Uterus (tissue), 4 donors: ENCODE measurements around the gene OPRM1. TPM values are rescaled to one million over a fixed set of nuclear protein-coding genes. Genes with fewer than 3 reads are reported as not detected.

Experiments used
- DNase-seq, 2 donors: peaks; one replicate each; pipeline ENCODE4 v3.0.0-alpha.2; 2019 to 2020
- H3K27ac ChIP-seq, 2 donors: fragments of 200-600 bp; sonication (generic); 1 replicate in 1 of 2; 2 replicates in 1 of 2; pipeline ENCODE4 v1.5.1; 2016 to 2018
- H3K27me3 ChIP-seq, 2 donors: fragments of 200-600 bp; sonication (generic); one replicate each; pipeline ENCODE4 v1.5.1; 2018 to 2019; ENCODE audit warnings: control low read depth in 1 of 2
- H3K36me3 ChIP-seq, 2 donors: fragments of 200-600 bp; sonication (generic); one replicate each; pipeline ENCODE4 v1.5.1; 2019; ENCODE audit warnings: control low read depth in 1 of 2
- H3K4me1 ChIP-seq, 2 donors: fragments of 200-600 bp; sonication (generic); one replicate each; pipeline ENCODE4 v1.5.1; 2018 to 2019; ENCODE audit warnings: control low read depth in 1 of 2
- H3K4me3 ChIP-seq, 2 donors: fragments of 200-600 bp; sonication (generic); 1 replicate in 1 of 2; 2 replicates in 1 of 2; pipeline ENCODE4 v1.5.1; 2018 to 2019; ENCODE audit warnings: mild to moderate bottlenecking in 1 of 2
- H3K9me3 ChIP-seq, 2 donors: fragments of 200-600 bp; sonication (generic); one replicate each; pipeline ENCODE4 v1.5.1; 2019; ENCODE audit warnings: control low read depth in 1 of 2
- POLR2A ChIP-seq, 2 donors: fragments of 450-650 bp; IDR thresholded peaks; one replicate each; pipeline ENCODE4 v1.6.1; 2016; ENCODE audit warnings: antibody characterized with exemption in 2 of 2, mild to moderate bottlenecking in 1 of 2, moderate library complexity in 1 of 2
- intact Hi-C: fragments of 100-400 bp; cut with DNase I; formaldehyde crosslinking; loops from one replicate; pipeline ENCODE4 v1.15.1; 2023; ENCODE audit warnings: low total_unique reads
- total RNA-seq, 4 donors: library from RNA; depleted of rRNA in 3 of 4; stranded (reverse); fragments of >200 nt in 3 of 4; gene quantifications; one replicate each; pipeline versions ENCODE4 v1.1.0 to v1.2.4, GENCODE V29; 2014 to 2023
- TF ChIP-seq, protein P1 (sequence below), 4 experiments: fragments of 200-600 bp in 2 of 4; fragments of 450-650 bp in 2 of 4; sonication (generic) in 2 of 4; IDR thresholded peaks; one replicate each; pipeline ENCODE4 v1.5.1; 2016 to 2019; ENCODE audit warnings: antibody characterized with exemption in 4 of 4, mild to moderate bottlenecking in 2 of 4, moderate library complexity in 1 of 4
- donor health status: DM: yes; HTN: yes; CAD: no.

The OPRM1 gene
- total RNA-seq, 4 donors from 2014 or later, result 0.14 TPM; not detected in 3

GRCh38 chr6:154247119-154247861, 208.2 kb downstream of the OPRM1 start:
- Histone ChIP-seq H3K27ac (no peak overlapping the region), H3K4me3 (no peak overlapping the region)

DNA sequence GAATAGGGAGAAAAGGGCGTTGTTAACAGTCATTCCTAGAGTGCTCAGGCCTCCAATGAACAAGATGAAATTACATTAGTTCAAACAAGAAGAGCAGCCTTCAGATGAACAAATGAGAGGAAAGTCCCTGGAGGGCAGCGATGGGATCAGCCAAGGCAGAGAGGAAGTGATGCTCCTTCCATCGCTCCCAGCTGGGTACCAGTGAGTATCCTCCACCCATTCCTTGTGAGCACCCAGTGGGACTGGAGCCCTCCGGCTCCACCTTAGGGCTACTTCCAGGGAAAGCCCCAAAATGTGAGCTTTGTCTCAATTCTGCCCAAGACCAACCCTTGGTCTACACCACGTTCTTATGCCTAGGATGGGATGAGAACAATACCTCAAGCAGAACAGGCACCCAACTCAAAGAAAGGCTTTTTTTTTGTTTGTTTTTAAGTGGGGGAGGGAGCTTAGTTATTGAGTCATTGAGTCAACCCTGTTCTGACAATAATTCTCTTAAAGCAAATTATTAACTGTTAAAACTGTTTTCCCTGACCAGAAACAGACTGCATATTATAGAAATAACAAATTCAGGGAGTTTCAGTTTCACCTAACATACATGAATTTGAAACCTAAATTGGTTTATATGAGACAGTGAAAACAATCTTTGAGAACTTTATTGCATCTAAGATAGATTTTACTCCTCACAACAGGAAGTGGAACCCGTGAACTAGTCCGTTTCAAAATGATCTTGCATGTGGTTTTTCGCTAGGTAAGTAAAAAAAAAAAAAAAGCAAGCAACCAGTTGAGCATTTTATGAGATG, 210.7 kb downstream of the OPRM1 start:
- TF ChIP-seq POLR2A (IDR thresholded peaks at IDR 0.05), result no peak
- TF ChIP-seq, protein P1, sequence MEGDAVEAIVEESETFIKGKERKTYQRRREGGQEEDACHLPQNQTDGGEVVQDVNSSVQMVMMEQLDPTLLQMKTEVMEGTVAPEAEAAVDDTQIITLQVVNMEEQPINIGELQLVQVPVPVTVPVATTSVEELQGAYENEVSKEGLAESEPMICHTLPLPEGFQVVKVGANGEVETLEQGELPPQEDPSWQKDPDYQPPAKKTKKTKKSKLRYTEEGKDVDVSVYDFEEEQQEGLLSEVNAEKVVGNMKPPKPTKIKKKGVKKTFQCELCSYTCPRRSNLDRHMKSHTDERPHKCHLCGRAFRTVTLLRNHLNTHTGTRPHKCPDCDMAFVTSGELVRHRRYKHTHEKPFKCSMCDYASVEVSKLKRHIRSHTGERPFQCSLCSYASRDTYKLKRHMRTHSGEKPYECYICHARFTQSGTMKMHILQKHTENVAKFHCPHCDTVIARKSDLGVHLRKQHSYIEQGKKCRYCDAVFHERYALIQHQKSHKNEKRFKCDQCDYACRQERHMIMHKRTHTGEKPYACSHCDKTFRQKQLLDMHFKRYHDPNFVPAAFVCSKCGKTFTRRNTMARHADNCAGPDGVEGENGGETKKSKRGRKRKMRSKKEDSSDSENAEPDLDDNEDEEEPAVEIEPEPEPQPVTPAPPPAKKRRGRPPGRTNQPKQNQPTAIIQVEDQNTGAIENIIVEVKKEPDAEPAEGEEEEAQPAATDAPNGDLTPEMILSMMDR (IDR thresholded peaks at IDR 0.05), result no peak
- Histone ChIP-seq H3K4me1 (no peaks in the 10 kb centered on the region), H3K27me3 (no peaks in the 10 kb centered on the region), H3K4me3 (no peak overlapping the region), H3K27ac (no peak overlapping the region), H3K36me3 (no peaks in the 10 kb centered on the region), H3K9me3 (no peaks in the 10 kb centered on the region)
- DNase-seq, result no peak
- intact Hi-C loops, result no loop called here

More at GRCh38 chr6:154247119-154247861, 208.2 kb downstream of the OPRM1 start:
- Histone ChIP-seq H3K36me3 (no peaks in the 10 kb centered on the region), H3K9me3 (no peaks in the 10 kb centered on the region), H3K27me3 (no peaks in the 10 kb centered on the region), H3K4me1 (no peaks in the 10 kb centered on the region)
- DNase-seq, result no peak
- TF ChIP-seq, protein P1 (IDR thresholded peaks at IDR 0.05), result no peak
- TF ChIP-seq POLR2A (IDR thresholded peaks at IDR 0.05), result no peak
- intact Hi-C loops, result no loop called here

DNA sequence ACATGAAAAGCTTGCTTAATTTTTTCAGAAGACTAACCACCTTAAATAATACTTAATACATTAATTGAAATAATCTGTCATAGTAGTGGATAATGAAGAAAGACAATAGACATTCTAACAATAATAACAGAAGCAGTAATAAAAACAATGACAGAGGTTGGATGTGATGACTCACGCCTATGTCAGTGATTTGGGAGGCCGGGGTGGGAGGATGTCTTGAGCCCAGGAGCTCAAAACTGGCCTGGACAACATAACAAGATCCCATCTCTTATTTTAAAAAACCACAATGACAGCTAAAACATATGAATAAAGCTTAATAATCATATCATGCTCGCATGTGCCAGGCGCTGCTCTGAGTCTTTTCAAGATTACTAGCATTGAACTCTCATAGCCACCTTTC, 212.1 kb downstream of the OPRM1 start:
- no peaks in the 10 kb centered on the region for H3K36me3 ChIP-seq
- DNase-seq, result no peak
- no peaks in the 10 kb centered on the region for H3K4me1 ChIP-seq
- H3K27me3 ChIP-seq, result no peaks in the 10 kb centered on the region
- TF ChIP-seq POLR2A (IDR thresholded peaks at IDR 0.05), result no peak
- TF ChIP-seq, protein P1 (IDR thresholded peaks at IDR 0.05), result no peak
- intact Hi-C loops, result no loop called here
- no peak overlapping the region for H3K4me3 ChIP-seq
- no peak overlapping the region for H3K27ac ChIP-seq
- H3K9me3 ChIP-seq, result no peaks in the 10 kb centered on the region

- TF ChIP-seq, protein P1 (IDR thresholded peaks at IDR 0.05), result no peak
- no peak for TF ChIP-seq POLR2A (IDR thresholded peaks at IDR 0.05)
- Histone ChIP-seq H3K27me3 (no peaks in the 10 kb centered on the region), H3K9me3 (no peaks in the 10 kb centered on the region), H3K27ac (no peak overlapping the region), H3K36me3 (no peaks in the 10 kb centered on the region), H3K4me1 (no peaks in the 10 kb centered on the region), H3K4me3 (no peak overlapping the region)
- no peak for DNase-seq
- intact Hi-C loops, result no loop called here
Measured at GRCh38 chr6:154252678-154253077, 213.6 kb downstream of the OPRM1 start.

- DNase-seq, result no peak
- Histone ChIP-seq H3K27me3 (no peaks in the 10 kb centered on the region), H3K27ac (no peak overlapping the region), H3K4me3 (no peak overlapping the region), H3K4me1 (no peaks in the 10 kb centered on the region), H3K36me3 (no peaks in the 10 kb centered on the region), H3K9me3 (no peaks in the 10 kb centered on the region)
- TF ChIP-seq, protein P1 (IDR thresholded peaks at IDR 0.05), result no peak
- TF ChIP-seq POLR2A (IDR thresholded peaks at IDR 0.05), result no peak
- intact Hi-C loops, result no loop called here
Measured at GRCh38 chr6:154257067-154257466, 218.0 kb downstream of the OPRM1 start.
